ENCODE measurements around the gene RUFY2.

DNA sequence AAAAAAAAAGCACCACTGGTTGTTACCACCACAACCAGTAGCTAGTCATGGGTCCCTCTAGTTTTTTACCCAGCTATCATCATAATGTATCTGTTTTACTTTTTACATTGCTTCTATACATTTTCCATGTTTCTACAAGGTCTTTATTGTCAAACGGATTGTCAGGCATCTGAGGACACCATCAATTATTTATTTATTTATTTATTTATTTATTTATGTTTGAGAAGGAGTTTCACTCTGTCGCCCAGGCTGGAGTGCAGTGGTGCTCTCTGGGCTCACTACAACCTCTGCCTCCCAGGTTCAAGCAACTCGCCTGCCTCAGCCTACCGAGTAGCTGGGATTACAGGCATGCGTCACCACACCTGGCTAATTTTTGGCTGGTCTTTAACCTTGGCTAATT, 104.2 kb downstream of the RUFY2 start:
- TF ChIP-seq, protein P1, sequence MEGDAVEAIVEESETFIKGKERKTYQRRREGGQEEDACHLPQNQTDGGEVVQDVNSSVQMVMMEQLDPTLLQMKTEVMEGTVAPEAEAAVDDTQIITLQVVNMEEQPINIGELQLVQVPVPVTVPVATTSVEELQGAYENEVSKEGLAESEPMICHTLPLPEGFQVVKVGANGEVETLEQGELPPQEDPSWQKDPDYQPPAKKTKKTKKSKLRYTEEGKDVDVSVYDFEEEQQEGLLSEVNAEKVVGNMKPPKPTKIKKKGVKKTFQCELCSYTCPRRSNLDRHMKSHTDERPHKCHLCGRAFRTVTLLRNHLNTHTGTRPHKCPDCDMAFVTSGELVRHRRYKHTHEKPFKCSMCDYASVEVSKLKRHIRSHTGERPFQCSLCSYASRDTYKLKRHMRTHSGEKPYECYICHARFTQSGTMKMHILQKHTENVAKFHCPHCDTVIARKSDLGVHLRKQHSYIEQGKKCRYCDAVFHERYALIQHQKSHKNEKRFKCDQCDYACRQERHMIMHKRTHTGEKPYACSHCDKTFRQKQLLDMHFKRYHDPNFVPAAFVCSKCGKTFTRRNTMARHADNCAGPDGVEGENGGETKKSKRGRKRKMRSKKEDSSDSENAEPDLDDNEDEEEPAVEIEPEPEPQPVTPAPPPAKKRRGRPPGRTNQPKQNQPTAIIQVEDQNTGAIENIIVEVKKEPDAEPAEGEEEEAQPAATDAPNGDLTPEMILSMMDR (IDR thresholded peaks at IDR 0.05), result no peak
- TF ChIP-seq POLR2A (IDR thresholded peaks at IDR 0.05), result no peak

All from Peyer's patch (tissue), 4 donors.